ENCODE data around the gene DUXB.

The DUXB gene

GRCh38 chr16:75660321-75660720 lies 40.9 kb downstream of the DUXB start:
- no peak for DNase-seq

GRCh38 chr16:75658175-75658574 lies 43.1 kb downstream of the DUXB start:
- DNase-seq = no peak

- no peak for DNase-seq
Observed at GRCh38 chr16:75653922-75654321, 47.3 kb downstream of the DUXB start.

GRCh38 chr16:75648265-75649076 lies 52.8 kb downstream of the DUXB start:
- peak; percentile 88 for DNase-seq

- DNase-seq = peak; percentile 95
Observed at GRCh38 chr16:75647492-75648264, 53.6 kb downstream of the DUXB start, which contains the start of the genes KARS1 and TERF2IP. Gene KARS1 (minus strand): TSS chr16:75647665. CDS start chr16:75647639, 26 bp downstream. Gene TERF2IP (plus strand): TSS chr16:75647773. CDS start chr16:75647883, 110 bp downstream.

- no peak for DNase-seq
Observed at GRCh38 chr16:75647112-75647491, 54.2 kb downstream of the DUXB start.

- no peak for DNase-seq
Observed at GRCh38 chr16:75644240-75645012, 56.8 kb downstream of the DUXB start.
